ENCODE results near the gene KPNB1. TPM values are rescaled to one million over a fixed set of nuclear protein-coding genes. Genes with fewer than 3 reads are reported as not detected.

The KPNB1 gene
- total and polyA plus RNA-seq, 2 of the 8 experiments (the other 6 are each of a cell fraction or from before 2014, with no cell fraction given): 171 to 625 TPM

GRCh38 chr17:47703191-47703591, 53.5 kb downstream of the KPNB1 start:
- Histone ChIP-seq H3K4ac (replicated peaks; ENCODE audit: insufficient read length, low read depth, low read length) (no peak overlapping the region), H4K8ac (ENCODE audit: extremely low read depth, insufficient read depth, low read length) (no peak overlapping the region), H2BK12ac (ENCODE audit: low read depth, low read length) (no peak overlapping the region), H2BK5ac (ENCODE audit: low read depth, low read length) (no peak overlapping the region), H3K56ac (replicated peaks; ENCODE audit: insufficient read length, low read depth, low read length) (no peak overlapping the region), H3K9me3 (ENCODE audit: insufficient read depth in 2 of 2, low read depth in 1 of 2, low read length in 1 of 2) (no peaks in the 10 kb centered on the region), H3K14ac (ENCODE audit: insufficient read length) (no peak overlapping the region), H3K27ac (ENCODE audit: low read depth, low read length) (no peak overlapping the region), H4K91ac (replicated peaks; ENCODE audit: insufficient read length, low read length) (no peak overlapping the region), H2BK120ac (replicated peaks; ENCODE audit: low read depth, low read length) (no peak overlapping the region), H3K4me3 (ENCODE audit: extremely low read depth in 1 of 4, insufficient read depth in 2 of 4, low read depth in 3 of 4, low read length in 4 of 4) (no peak overlapping the region), H3K36me3 (ENCODE audit: control insufficient read depth in 2 of 4, insufficient read depth in 4 of 4, low read length in 3 of 4) (no peaks in the 10 kb centered on the region), H3K23me2 (ENCODE audit: low read depth, low read length) (no peaks in the 10 kb centered on the region; the same call in 1 of the 2 replicates), H3K79me2 (ENCODE audit: control insufficient read depth in 1 of 2, insufficient read depth in 2 of 2, low read length in 2 of 2) (no peaks in the 10 kb centered on the region), H3K4me1 (replicated peaks in 1 of 4; ENCODE audit: control insufficient read depth in 3 of 4, insufficient read depth in 4 of 4, low read length in 3 of 4) (peaks cover 0 to 3% (median 0%) of the 10 kb centered on the region in 4 experiments; a peak in 2 of 7 replicates), H3K9ac (replicated peaks in 1 of 4; ENCODE audit: extremely low read depth in 1 of 4, low read depth in 3 of 4, low read length in 3 of 4) (no peak overlapping the region), H3K27me3 (replicated peaks in 1 of 4; ENCODE audit: control insufficient read depth in 3 of 4, extremely low read depth in 1 of 4, insufficient read depth in 3 of 4, low read length in 3 of 4) (peaks cover 0 to 5% (median 2%) of the 10 kb centered on the region in 4 experiments; a peak in 3 of 7 replicates), H2BK20ac (ENCODE audit: low read length) (no peak overlapping the region), H4K5ac (ENCODE audit: insufficient read length, low read depth, low read length) (no peak overlapping the region), H2AK5ac (ENCODE audit: low read depth, low read length) (no peak overlapping the region), H2BK15ac (ENCODE audit: low read length) (no peak overlapping the region), H2AFZ (ENCODE audit: low read length) (no peak overlapping the region), H3K4me2 (ENCODE audit: insufficient read depth in 1 of 2, low read depth in 2 of 2, low read length in 2 of 2) (no peak overlapping the region), H3K23ac (ENCODE audit: insufficient read length) (no peak overlapping the region), H4K20me1 (replicated peaks in 1 of 2; ENCODE audit: control insufficient read depth in 1 of 2, insufficient read depth in 2 of 2, low read length in 2 of 2) (peaks cover 0 to 2% of the 10 kb centered on the region in 2 experiments), H3K18ac (ENCODE audit: extremely low read depth, low read length) (no peak overlapping the region), H3K79me1 (ENCODE audit: low read depth, low read length) (no peaks in the 10 kb centered on the region)
- TF ChIP-seq KDM5A (IDR thresholded peaks at IDR 0.05; ENCODE audit: low read length) (no peak), TEAD4 (IDR thresholded peaks at IDR 0.05; ENCODE audit: low read depth, low read length) (no peak), CBX5 (IDR thresholded peaks at IDR 0.05; ENCODE audit: low read depth, low read length) (no peak), RFX5 (IDR thresholded peaks at IDR 0.05; ENCODE audit: borderline replicate concordance, low read depth, low read length) (no peak), NANOG (IDR thresholded peaks at IDR 0.05; ENCODE audit: insufficient read depth, low read depth, low read length, poor library complexity, severe bottlenecking) (no peak), SUZ12 (IDR thresholded peaks at IDR 0.05; ENCODE audit: low read length) (no peak), GABPA (IDR thresholded peaks at IDR 0.05; ENCODE audit: borderline replicate concordance, insufficient read depth, low read length) (no peak)
- no peak for DNase-seq (ENCODE audit: low read depth in 1 of 2, low spot score in 2 of 2)
- WGBS, 2 experiments (ENCODE audit: extremely low coverage in 1 of 2, insufficient coverage in 1 of 2, insufficient read length in 1 of 2, insufficient replicate concordance in 2 of 2, low coverage in 1 of 2, low lambda C conversion rate in 2 of 2, missing lambda C conversion rate in 1 of 2): 89% methylated on average over 13 of the region's 15 CpGs; no CpG with 5 or more reads in 1 of the 2 experiments
- FAIRE-seq: no peak
- ChIA-PET CTCF (ENCODE audit: partially characterized antibody) (interaction anchor here (1.6 to 19.8 kb wide), 2 partner anchors 15 to 32 kb away, joined by 5 to 441 read pairs; partner anchors contain the start of gene TBX21), POLR2A (ENCODE audit: partially characterized antibody) (interaction anchor here (1.2 to 1.6 kb wide), 3 partner anchors 10 to 38 kb away, joined by 3 to 4 read pairs (median 3); no protein-coding TSS in a partner anchor)
